IMR-90 (cell line): Measurements from ENCODE around the gene SYNGR3. TPM values are rescaled to one million over a fixed set of nuclear protein-coding genes. Genes with fewer than 3 reads are reported as not detected.

Source experiments
- ATAC-seq: fragments of 200-7000 bp; cut with Tn5 transposase; 2 replicates; pipeline ENCODE4 v1.9.1; 2020; ENCODE audit warnings: low read depth, mild to moderate bottlenecking, moderate library complexity
- BruUV-seq: library from RNA; stranded (reverse); fragments of 400-500 nt; replicated peaks from 2 replicates; lab custom pipeline; 2021; lab: Mats Ljungman, UMichigan
- CTCF ChIA-PET: fragments of 300-600 bp; formaldehyde crosslinking; extraction: SDS; loops from one replicate; lab custom pipeline; 2021; ENCODE audit warnings: antibody characterized with exemption; lab: Yijun Ruan, JAX
- POLR2A ChIA-PET: fragments of 300-600 bp; sonication (Branson Sonifier 250); formaldehyde crosslinking; loops from one replicate; lab custom pipeline; 2022; ENCODE audit warnings: antibody characterized with exemption; ENCODE audit not compliant: unreplicated experiment; lab: Charles Lee
- DNase-seq: peaks from one replicate; pipeline ENCODE4 v3.0.0; 2013
- H2AFZ ChIP-seq: replicated peaks from 2 replicates; pipeline ENCODE3; 2013; ENCODE audit warnings: low read length, mild to moderate bottlenecking; ENCODE audit not compliant: poor library complexity
- H2AK5ac ChIP-seq: 2 replicates; pipeline ENCODE4 v1.6.1; 2013; ENCODE audit warnings: low read depth, low read length, inconsistent platforms
- H2AK9ac ChIP-seq: replicated peaks from 2 replicates; pipeline ENCODE3; 2013; ENCODE audit warnings: mild to moderate bottlenecking, low read depth, low read length, moderate library complexity; ENCODE audit not compliant: poor library complexity
- H2BK120ac ChIP-seq: 2 replicates; pipeline ENCODE4 v1.6.1; 2013; ENCODE audit warnings: low read depth, low read length, inconsistent platforms
- H2BK15ac ChIP-seq: 3 replicates; pipeline ENCODE4 v1.6.1; 2013; ENCODE audit warnings: low read depth, low read length, inconsistent platforms
- H2BK20ac ChIP-seq: 2 replicates; pipeline ENCODE4 v1.6.1; 2013; ENCODE audit warnings: low read depth, mild to moderate bottlenecking, inconsistent platforms, low read length, moderate library complexity
- H2BK5ac ChIP-seq: 2 replicates; pipeline ENCODE4 v1.6.1; 2013; ENCODE audit warnings: mild to moderate bottlenecking, low read depth, low read length, inconsistent platforms; ENCODE audit not compliant: poor library complexity, severe bottlenecking
- H3K14ac ChIP-seq: replicated peaks from 2 replicates; pipeline ENCODE4 v1.6.1; 2013; ENCODE audit warnings: low read depth, low read length, inconsistent platforms
- H3K18ac ChIP-seq: 2 replicates; pipeline ENCODE4 v1.6.1; 2013; ENCODE audit warnings: low read depth, low read length, control low read depth
- H3K23ac ChIP-seq: 2 replicates; pipeline ENCODE4 v1.6.1; 2013; ENCODE audit warnings: low read depth, low read length, inconsistent platforms
- H3K27ac ChIP-seq: 2 replicates; pipeline ENCODE4 v1.5.1; 2013; ENCODE audit warnings: mild to moderate bottlenecking, control low read depth, low read length; ENCODE audit not compliant: insufficient read depth
- H3K27me3 ChIP-seq: 2 replicates; pipeline ENCODE4 v1.6.1; 2013; ENCODE audit warnings: low read length; ENCODE audit not compliant: control insufficient read depth, insufficient read depth
- H3K36me3 ChIP-seq: 2 replicates; pipeline ENCODE4 v1.6.1; 2013; ENCODE audit warnings: low read length, mixed read lengths; ENCODE audit not compliant: control insufficient read depth, insufficient read depth
- H3K4ac ChIP-seq: 2 replicates; pipeline ENCODE4 v1.6.1; 2013; ENCODE audit warnings: low read depth, low read length, inconsistent platforms
- H3K4me1 ChIP-seq: 2 replicates; pipeline ENCODE4 v1.6.1; 2013; ENCODE audit warnings: low read length, mixed read lengths; ENCODE audit not compliant: control insufficient read depth, insufficient read depth
- H3K4me2 ChIP-seq: 2 replicates; pipeline ENCODE4 v1.6.1; 2013; ENCODE audit warnings: low read depth, mild to moderate bottlenecking, control low read depth, low read length, moderate library complexity
- H3K4me3 ChIP-seq: 2 replicates; pipeline ENCODE4 v1.5.1; 2013; ENCODE audit warnings: low read depth, mild to moderate bottlenecking, control low read depth, low read length, moderate library complexity; ENCODE audit not compliant: insufficient read depth
- H3K56ac ChIP-seq: 2 replicates; pipeline ENCODE4 v1.6.1; 2013; ENCODE audit warnings: low read length, inconsistent platforms; ENCODE audit not compliant: insufficient read depth; ENCODE audit errors: extremely low read depth
- H3K79me1 ChIP-seq, 2 experiments: 2 replicates each; pipeline ENCODE4 v1.6.1; 2013; ENCODE audit warnings: low read length in 2 of 2, inconsistent platforms in 1 of 2, low read depth in 1 of 2
- H3K9ac ChIP-seq: 2 replicates; pipeline ENCODE4 v1.6.1; 2013; ENCODE audit warnings: low read depth, low read length, control low read depth
- H3K9me1 ChIP-seq: 2 replicates; pipeline ENCODE4 v1.6.1; 2013; ENCODE audit warnings: low read length, inconsistent platforms; ENCODE audit not compliant: insufficient read depth
- H3K9me3 ChIP-seq: 2 replicates; pipeline ENCODE4 v1.6.1; 2013; ENCODE audit warnings: low read length; ENCODE audit not compliant: control insufficient read depth, insufficient read depth
- H4K20me1 ChIP-seq: 2 replicates; pipeline ENCODE4 v1.6.1; 2013; ENCODE audit warnings: low read length, inconsistent platforms; ENCODE audit not compliant: insufficient read depth
- H4K5ac ChIP-seq: 2 replicates; pipeline ENCODE4 v1.6.1; 2013; ENCODE audit warnings: mild to moderate bottlenecking, low read depth, low read length, control low read depth
- H4K8ac ChIP-seq, 2 experiments: 2 replicates each; pipeline ENCODE4 v1.6.1; 2013; ENCODE audit warnings: low read depth in 2 of 2, low read length in 2 of 2, control low read depth in 1 of 2, inconsistent platforms in 1 of 2
- H4K91ac ChIP-seq: 2 replicates; pipeline ENCODE4 v1.6.1; 2013; ENCODE audit warnings: low read depth, low read length, inconsistent platforms; ENCODE audit not compliant: insufficient read depth
- BHLHE40 ChIP-seq: fragments of 150-350 bp; IDR thresholded peaks from 2 replicates; pipeline ENCODE4 v1.6.1; 2016; ENCODE audit warnings: mild to moderate bottlenecking, low read depth, low read length
- CEBPB ChIP-seq: IDR thresholded peaks from 2 replicates; pipeline ENCODE4 v1.6.1; 2012; ENCODE audit warnings: low read depth, low read length, improper control_type of control experiment
- CHD1 ChIP-seq: IDR thresholded peaks from 2 replicates; pipeline ENCODE4 v1.6.1; 2012; ENCODE audit warnings: low read depth, low read length, improper control_type of control experiment
- CTCF ChIP-seq: conservative IDR thresholded peaks from 2 replicates; pipeline ENCODE4 v1.5.1; 2012; ENCODE audit warnings: mild to moderate bottlenecking, low read depth, low read length, improper control_type of control experiment
- ELK1 ChIP-seq: fragments of 150-350 bp; IDR thresholded peaks from 2 replicates; pipeline ENCODE4 v1.6.1; 2016; ENCODE audit warnings: low read depth, mild to moderate bottlenecking, low read length, moderate library complexity, borderline replicate concordance
- FOS ChIP-seq: fragments of 150-350 bp; IDR thresholded peaks from 2 replicates; pipeline ENCODE4 v1.6.1; 2016; ENCODE audit warnings: low read depth, low read length
- MAFK ChIP-seq: IDR thresholded peaks from 2 replicates; pipeline ENCODE4 v1.6.1; 2012; ENCODE audit warnings: low read depth, low read length, improper control_type of control experiment
- MAZ ChIP-seq: IDR thresholded peaks from 2 replicates; pipeline ENCODE4 v1.6.1; 2012; ENCODE audit warnings: low read depth, mild to moderate bottlenecking, low read length, improper control_type of control experiment, moderate library complexity, borderline replicate concordance
- MXI1 ChIP-seq: IDR thresholded peaks from 2 replicates; pipeline ENCODE4 v1.6.1; 2012; ENCODE audit warnings: low read depth, mild to moderate bottlenecking, low read length, moderate library complexity, borderline replicate concordance
- NFE2L2 ChIP-seq: fragments of 150-350 bp; IDR thresholded peaks from 2 replicates; pipeline ENCODE4 v1.6.1; 2016; ENCODE audit warnings: low read depth, mild to moderate bottlenecking, low read length
- POLR2A ChIP-seq: IDR thresholded peaks from 2 replicates; pipeline ENCODE4 v1.6.1; 2012; ENCODE audit warnings: mild to moderate bottlenecking, low read depth, low read length
- RAD21 ChIP-seq: IDR thresholded peaks from 2 replicates; pipeline ENCODE4 v1.6.1; 2012; ENCODE audit warnings: low read length, improper control_type of control experiment
- RCOR1 ChIP-seq: IDR thresholded peaks from 2 replicates; pipeline ENCODE4 v1.6.1; 2012; ENCODE audit warnings: mild to moderate bottlenecking, low read length, improper control_type of control experiment; ENCODE audit not compliant: insufficient replicate concordance
- RFX5 ChIP-seq: IDR thresholded peaks from 2 replicates; pipeline ENCODE4 v1.8.0; 2012; ENCODE audit warnings: low read depth, mild to moderate bottlenecking, low read length, moderate library complexity
- SMC3 ChIP-seq: fragments of 150-350 bp; IDR thresholded peaks from 2 replicates; pipeline ENCODE4 v1.6.1; 2016; ENCODE audit warnings: low read depth, mild to moderate bottlenecking, antibody characterized with exemption, low read length, moderate library complexity
- WGBS, 2 experiments: methylation state at CpG; one replicate each; pipeline versions ENCODE4 v1.1.5 to v1.1.7; 2013; ENCODE audit warnings: missing lambda C conversion rate in 2 of 2; ENCODE audit not compliant: insufficient read length in 1 of 2; ENCODE audit errors: extremely low coverage in 2 of 2; 5-methylcytosine and 5-hydroxymethylcytosine counted together
- dilution Hi-C: fragments of 300-500 bp; cut with HindIII; formaldehyde crosslinking; loops from one replicate; pipeline ENCODE4 v1.14.3; 2018; ENCODE audit warnings: low sequenced_read_pairs; ENCODE audit not compliant: unreplicated experiment
- in situ Hi-C: fragments of 300-500 bp; cut with MboI; formaldehyde crosslinking; loops from 3 replicates; pipeline ENCODE4 v1.14.3; 2019; ENCODE audit warnings: low sequenced_read_pairs, inconsistent platforms, mixed read lengths
- intact Hi-C: fragments of 100-400 bp; cut with micrococcal nuclease; formaldehyde crosslinking; loops from 2 replicates; pipeline ENCODE4 v1.10.0; 2022
- polyA plus RNA-seq, 3 experiments: library from polyadenylated mRNA; depleted of rRNA; stranded (reverse); fragments of >200 nt; gene quantifications; 2 replicates each; pipeline ENCODE4 v1.2.3, GENCODE V29; 2012; ENCODE audit warnings: low replicate concordance in 1 of 3
- total RNA-seq: library from RNA; depleted of rRNA; stranded (reverse); fragments of >200 nt; gene quantifications from 2 replicates; pipeline ENCODE4 v1.2.3, GENCODE V29; 2012

The SYNGR3 gene
- total and polyA plus RNA-seq, 2 of the 4 experiments (the other 2 are of a cell fraction): 1.8 to 5.8 TPM

- no peak for TF ChIP-seq NFE2L2
- no peak for TF ChIP-seq CHD1
- TF ChIP-seq RFX5: no peak
- TF ChIP-seq MAZ: no peak
- no peak for TF ChIP-seq RAD21
- TF ChIP-seq POLR2A: no peak
- no peak for TF ChIP-seq MAFK
These were observed 11.9 kb upstream of the SYNGR3 start (continued) for GRCh38 chr16:1977875-1978268.

GRCh38 chr16:1978476-1979120, 11.2 kb upstream of the SYNGR3 start:
- no peak overlapping the region for H4K91ac ChIP-seq
- no peak for DNase-seq
- no peak overlapping the region for H2BK5ac ChIP-seq
- H3K27me3 ChIP-seq: peaks cover 31% of the 10 kb centered on the region; the same call in 1 of the 2 replicates
- no peak overlapping the region for H2BK20ac ChIP-seq
- no peak overlapping the region for H2BK15ac ChIP-seq
- CTCF ChIA-PET: no interaction called here
- no peaks in the 10 kb centered on the region; the same call in none of the 2 replicates for H4K20me1 ChIP-seq
- H3K9me1 ChIP-seq: no peaks in the 10 kb centered on the region
- no peak for ATAC-seq
- in situ Hi-C loops: no loop called here
- peaks cover 0 to 8% of the 10 kb centered on the region in 2 experiments; a peak in 1 of 4 replicates for H3K79me1 ChIP-seq
- H3K4me3 ChIP-seq: no peak overlapping the region
- no peak overlapping the region for H4K8ac ChIP-seq
- no peak overlapping the region for H3K23ac ChIP-seq
- H4K5ac ChIP-seq: no peak overlapping the region
- H3K9ac ChIP-seq: no peak overlapping the region
- H2BK120ac ChIP-seq: no peak overlapping the region
- no peak overlapping the region for H3K27ac ChIP-seq
- no peak overlapping the region for H3K18ac ChIP-seq
- WGBS, 2 experiments: 93% methylated on average over 9 of the region's 37 CpGs; no CpG with 5 or more reads in 1 of the 2 experiments
- H3K4me2 ChIP-seq: no peak overlapping the region
- no peaks in the 10 kb centered on the region for H3K4me1 ChIP-seq
- BruUV-seq: no TSS peak
- POLR2A ChIA-PET: no interaction called here
- H2AFZ ChIP-seq: no peak overlapping the region
- H3K36me3 ChIP-seq: peaks cover 48% of the 10 kb centered on the region
- H2AK9ac ChIP-seq: no peak overlapping the region
- H3K14ac ChIP-seq: no peak overlapping the region
- intact Hi-C loops: no loop called here
- dilution Hi-C loops: no loop called here
- no peaks in the 10 kb centered on the region for H3K9me3 ChIP-seq
- no peak overlapping the region for H3K4ac ChIP-seq
- H2AK5ac ChIP-seq: no peak overlapping the region
- no peak overlapping the region for H3K56ac ChIP-seq
- TF ChIP-seq CTCF (no peak), MXI1 (no peak), ELK1 (no peak), FOS (no peak), POLR2A (no peak), RAD21 (no peak), BHLHE40 (no peak), MAZ (no peak), RCOR1 (no peak), SMC3 (no peak), CHD1 (no peak), MAFK (no peak), CEBPB (no peak), RFX5 (no peak)
